Fibroblast of skin of left biceps (primary cell): ENCODE results near the gene CHAC1.
"Not testable (repeated sequence)": the region's sequence is repeated elsewhere in the genome, so short reads cannot be mapped to it uniquely, and the experiment has no call there.

Experiments used
- DNase-seq, 2 experiments: peaks; one replicate each; pipeline ENCODE4 v3.0.0-alpha.2; 2013; ENCODE audit warnings: low read depth in 2 of 2

The CHAC1 gene

DNA sequence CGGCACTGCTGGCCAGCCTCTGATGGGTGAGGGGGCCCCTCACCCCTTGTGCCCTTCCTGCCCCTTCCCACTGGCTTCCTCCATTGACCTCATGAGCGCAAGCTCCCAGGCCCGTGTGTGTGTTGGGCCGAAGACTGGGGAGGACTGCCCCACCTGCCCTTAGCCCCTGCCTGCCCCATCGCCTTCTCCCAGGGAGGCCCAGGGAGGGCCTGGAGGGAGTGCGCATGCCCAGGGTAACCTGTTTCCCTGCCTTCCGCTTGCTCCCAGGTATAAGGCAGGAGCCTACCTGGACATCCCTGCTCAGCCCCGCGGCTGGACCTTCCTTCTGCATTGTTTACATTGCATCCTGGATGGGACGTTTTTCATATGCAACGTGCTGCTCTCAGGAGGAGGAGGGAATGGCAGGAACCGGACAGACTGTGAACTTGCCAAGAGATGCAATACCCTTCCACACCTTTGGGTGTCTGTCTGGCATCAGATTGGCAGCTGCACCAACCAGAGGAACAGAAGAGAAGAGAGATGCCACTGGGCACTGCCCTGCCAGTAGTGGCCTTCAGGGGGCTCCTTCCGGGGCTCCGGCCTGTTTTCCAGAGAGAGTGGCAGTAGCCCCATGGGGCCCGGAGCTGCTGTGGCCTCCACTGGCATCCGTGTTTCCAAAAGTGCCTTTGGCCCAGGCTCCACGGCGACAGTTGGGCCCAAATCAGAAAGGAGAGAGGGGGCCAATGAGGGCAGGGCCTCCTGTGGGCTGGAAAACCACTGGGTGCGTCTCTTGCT is 15.3 kb upstream of the CHAC1 start:
- no peak for DNase-seq

- no peak for DNase-seq
Measured at GRCh38 chr15:40938536-40938870, 14.8 kb upstream of the CHAC1 start.

- DNase-seq: no peak
Measured at GRCh38 chr15:40940296-40940801, 12.9 kb upstream of the CHAC1 start.

DNA sequence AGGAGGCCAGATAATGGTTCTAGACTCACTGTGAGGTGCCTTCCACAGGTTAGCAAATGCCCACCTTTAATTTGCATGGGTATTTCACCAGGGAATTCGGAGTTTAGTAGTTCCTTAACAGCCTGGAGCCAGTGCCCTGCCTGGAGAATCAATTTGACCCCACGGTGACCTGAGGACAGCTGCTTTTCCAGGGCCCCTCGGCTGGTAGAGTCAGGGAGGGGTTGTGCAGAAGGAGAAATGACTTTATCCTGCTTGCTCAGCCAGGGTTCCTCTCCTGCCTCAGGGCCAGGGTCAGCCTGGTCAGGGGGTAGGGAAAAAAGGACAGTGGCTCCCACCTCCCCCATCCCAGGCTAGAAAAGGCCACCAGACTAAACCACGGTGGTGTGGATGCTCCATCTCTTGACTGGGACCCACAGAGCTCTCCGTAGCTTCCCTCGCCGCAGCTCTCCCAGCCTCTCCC is 12.2 kb upstream of the CHAC1 start:
- DNase-seq: no peak

DNA sequence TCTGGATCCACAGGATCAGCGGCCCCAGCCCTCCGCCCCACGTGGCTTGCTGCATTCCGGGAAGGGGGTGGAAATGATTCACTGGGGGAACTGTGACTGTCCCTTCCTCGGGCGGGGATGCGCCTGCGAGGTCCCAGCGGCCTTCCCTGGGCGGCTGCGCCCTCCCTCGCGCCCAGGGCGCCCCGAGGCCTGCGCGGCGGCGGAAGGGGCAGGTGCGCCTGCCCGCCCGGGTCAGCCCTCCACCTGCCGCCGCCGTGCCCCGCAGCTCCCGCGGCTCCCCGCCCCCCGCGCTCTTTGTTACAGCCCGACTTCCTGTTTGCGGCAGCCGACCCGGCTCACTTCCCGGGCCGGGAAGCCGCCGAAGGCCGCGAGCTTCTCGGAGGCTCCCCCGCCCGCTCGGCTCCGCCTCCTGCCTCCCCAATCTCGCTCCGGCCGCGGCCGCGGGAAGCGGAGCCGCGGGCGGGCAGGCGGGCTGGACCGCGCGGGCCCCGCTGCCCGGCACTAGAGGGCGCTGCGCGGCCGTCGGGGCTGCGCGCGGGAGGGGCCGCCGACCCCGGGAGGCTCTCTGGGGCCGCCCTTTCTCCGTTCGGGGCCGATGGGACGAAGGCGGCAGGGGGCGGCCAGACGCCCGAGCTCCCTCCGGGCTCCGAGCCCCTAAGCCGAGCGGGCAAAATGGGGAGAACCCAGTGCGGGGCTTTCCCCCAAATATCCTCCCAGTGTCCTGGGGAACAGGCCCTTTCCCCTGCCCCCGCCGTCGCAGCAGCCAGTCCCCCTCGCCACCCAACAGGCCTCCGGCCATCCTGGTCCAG is 11.5 kb upstream of the CHAC1 start:
- peak; percentile 44 to 45 for DNase-seq

- DNase-seq: no peak
Measured at GRCh38 chr15:40942337-40942854, 10.9 kb upstream of the CHAC1 start.

- no peak for DNase-seq
Measured at GRCh38 chr15:40942878-40943277, 10.4 kb upstream of the CHAC1 start.

- no peak for DNase-seq
Measured at GRCh38 chr15:40943764-40944365, 9.4 kb upstream of the CHAC1 start.

DNA sequence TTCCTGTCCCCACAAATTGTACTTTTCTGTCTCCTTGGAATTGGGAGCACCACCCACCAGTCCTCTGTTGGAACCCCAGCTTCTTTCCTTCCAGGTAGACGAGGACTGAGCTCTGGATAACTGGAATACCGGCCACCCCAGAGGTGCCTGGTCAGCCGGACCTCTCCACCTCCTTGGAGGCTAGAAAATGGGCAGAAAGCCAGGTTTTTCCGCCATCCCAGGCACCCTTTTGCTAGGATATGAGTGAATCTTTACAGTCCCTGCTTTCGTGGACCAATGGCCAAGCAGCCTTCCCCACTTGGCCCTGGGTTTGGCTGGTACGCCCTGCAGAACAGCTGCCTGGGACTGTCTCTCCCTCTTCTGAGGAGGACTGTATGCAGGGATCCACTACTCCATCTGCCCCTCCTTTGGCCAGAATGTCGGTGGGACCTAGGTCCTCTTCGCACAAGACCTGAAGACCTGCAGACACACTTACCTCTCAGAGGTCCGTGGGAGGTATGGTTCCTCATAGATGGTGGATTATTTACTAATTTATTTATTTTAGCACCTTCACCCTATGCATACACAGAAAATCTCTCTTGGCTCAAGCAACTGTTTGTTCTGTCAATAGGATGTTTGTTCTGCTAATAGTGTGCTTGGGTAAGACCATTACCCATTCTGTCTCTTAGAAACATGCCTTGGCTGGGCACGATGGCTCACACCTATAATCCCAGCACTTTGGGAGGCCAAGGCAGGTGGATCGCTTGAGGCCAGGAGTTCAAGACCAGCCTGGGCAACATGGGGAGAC is 8.6 kb upstream of the CHAC1 start:
- DNase-seq: no peak

GRCh38 chr15:40948706-40949473 is 4.4 kb upstream of the CHAC1 start:
- DNase-seq: no peak

- DNase-seq: no peak
Measured at GRCh38 chr15:40949756-40950207, 3.5 kb upstream of the CHAC1 start.

DNA sequence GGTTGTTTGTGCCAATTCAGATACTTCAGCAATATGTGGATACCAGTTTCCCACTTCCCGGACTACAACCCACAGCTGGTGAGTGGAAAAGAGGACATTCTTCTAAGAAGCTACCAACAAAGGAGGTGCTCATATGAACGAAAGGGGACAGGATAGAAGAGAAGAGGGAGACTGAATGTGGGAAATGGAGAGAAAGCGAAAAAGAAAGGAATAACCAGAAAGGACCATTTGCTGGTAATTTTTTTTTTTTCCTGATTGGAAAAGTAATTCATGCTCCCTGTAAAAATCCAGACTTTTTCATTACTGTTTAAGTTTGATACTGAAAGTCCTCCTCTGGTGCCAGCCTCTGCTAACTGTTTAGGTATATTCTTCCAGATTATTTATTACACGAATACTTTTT is 1.5 kb upstream of the CHAC1 start:
- no peak for DNase-seq

DNA sequence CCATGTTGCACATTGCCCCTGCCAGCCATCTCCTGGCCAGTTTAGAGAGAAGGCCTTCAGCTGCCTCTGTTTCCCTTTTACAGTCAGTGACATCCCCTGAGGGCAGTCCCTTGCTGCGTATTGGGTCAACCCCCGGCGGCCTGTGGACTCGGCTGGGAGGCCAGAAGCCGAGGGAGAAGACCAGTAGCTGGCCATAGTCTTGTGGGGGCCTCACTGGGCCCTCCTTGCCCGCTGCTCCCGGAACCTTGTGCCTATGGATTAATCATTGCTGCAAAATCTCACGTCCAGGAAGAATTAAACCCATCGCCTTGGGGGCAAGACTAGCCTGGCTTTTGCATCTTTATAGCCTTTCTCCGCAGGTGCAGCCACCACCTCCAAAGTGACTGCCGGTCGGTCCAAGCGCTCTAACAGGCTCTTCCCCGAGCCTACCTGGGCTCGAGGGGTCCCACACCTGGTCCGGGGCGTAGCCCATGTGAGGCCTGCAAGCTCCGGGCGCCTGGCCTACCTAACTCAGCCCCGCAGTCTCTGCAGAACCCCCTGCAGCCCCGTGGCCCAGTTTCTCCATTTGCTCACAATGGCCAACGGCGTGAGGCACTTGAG is 870 bp upstream of the CHAC1 start:
- no peak for DNase-seq

DNA sequence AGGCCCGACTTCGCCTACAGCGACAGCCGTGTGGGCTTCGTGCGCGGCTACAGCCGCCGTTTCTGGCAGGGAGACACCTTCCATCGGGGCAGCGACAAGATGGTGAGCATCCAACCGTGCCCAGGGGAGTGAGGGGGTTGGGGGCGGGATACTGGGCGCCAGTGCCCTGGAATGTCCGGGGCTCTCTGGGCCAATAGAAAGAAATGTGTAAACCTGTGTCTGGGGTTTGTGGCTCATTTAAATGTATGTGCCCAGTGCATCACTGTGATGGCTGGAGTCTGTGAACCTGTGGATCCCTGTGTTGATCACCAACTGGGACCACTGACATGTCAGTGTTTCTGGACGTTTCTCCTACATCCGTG is 423 bp downstream of the CHAC1 start:
- DNase-seq: no peak

- DNase-seq: not testable (repeated sequence)
Measured at GRCh38 chr15:40954158-40954848, 1.0 kb downstream of the CHAC1 start.

GRCh38 chr15:40955141-40955903 is 2.1 kb downstream of the CHAC1 start:
- DNase-seq: no peak

DNA sequence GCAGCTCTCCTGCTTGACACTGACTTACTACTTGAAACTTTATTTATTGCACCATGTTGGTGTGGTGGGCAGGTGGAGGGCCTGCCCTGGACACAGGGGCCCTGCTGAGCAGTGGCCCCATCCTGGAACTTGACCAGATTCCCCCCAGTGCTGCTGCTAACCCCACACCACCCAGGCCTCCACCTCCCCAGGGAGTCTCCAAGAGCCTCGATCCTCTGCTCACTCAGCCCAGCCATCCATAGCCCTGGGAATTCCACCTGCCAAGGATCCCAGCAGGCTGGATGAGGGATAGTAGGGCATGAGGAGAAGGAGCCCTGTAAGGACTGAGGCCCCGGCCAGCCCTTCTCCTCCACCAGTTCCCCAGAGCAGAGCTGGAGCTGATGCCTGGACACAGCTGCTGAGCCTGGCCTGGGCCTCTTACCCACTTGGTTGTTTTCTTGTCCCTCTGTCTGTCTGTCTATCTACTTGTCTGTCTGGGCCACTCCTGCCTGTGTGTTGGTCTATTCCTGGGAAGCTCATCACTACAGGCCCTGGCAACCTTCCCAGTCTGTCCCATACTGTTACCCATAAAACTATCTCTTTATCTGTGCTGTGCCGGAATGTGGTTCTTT is 2.8 kb downstream of the CHAC1 start:
- no peak for DNase-seq

- no peak for DNase-seq
Measured at GRCh38 chr15:40956541-40956982, 3.3 kb downstream of the CHAC1 start.
